GM19023 (cell line): Measurements from ENCODE around the gene TFB1M.
"Not testable (repeated sequence)": the region's sequence is repeated elsewhere in the genome, so short reads cannot be mapped to it uniquely, and the experiment has no call there.

Experiments
- ATAC-seq: cut with Tn5 transposase; IDR thresholded peaks from one replicate; pipeline ENCODE4 v1.9.1; 2021; ENCODE audit warnings: mild to moderate bottlenecking, moderate library complexity; ENCODE audit not compliant: unreplicated experiment

Gene TFB1M

GRCh38 chr6:155306958-155307357 lies 7.3 kb downstream of the TFB1M start:
- no peak for ATAC-seq

DNA sequence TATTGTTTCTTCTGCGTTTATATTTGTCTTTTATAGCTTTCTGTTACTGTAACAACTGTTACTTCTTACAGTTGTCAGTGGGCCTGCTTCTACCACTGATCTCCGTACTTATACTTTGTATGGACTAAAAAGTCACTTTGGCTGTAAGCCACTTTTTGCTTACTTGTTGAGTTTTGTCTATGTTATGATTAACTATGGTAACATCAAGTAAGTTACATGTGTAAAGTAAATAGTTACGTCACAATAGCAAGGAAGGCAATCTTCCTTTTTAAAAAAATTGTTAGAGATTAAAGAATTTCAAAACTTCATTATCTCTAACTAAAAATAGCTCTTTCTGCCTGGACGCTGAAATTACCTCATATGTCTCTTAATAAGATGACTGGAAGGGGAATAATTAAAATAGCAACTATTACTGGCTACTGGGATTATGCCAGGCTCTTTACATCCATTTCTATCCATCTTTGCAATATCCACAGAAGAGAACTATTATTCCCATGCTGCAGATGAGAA lies 10.9 kb downstream of the TFB1M start:
- no peak for ATAC-seq

GRCh38 chr6:155301867-155302266 lies 12.4 kb downstream of the TFB1M start:
- no peak for ATAC-seq

- no peak for ATAC-seq
These were observed 16.6 kb downstream of the TFB1M start for GRCh38 chr6:155297669-155298068.

- ATAC-seq = no peak
These were observed 21.6 kb downstream of the TFB1M start for GRCh38 chr6:155292711-155293110.

DNA sequence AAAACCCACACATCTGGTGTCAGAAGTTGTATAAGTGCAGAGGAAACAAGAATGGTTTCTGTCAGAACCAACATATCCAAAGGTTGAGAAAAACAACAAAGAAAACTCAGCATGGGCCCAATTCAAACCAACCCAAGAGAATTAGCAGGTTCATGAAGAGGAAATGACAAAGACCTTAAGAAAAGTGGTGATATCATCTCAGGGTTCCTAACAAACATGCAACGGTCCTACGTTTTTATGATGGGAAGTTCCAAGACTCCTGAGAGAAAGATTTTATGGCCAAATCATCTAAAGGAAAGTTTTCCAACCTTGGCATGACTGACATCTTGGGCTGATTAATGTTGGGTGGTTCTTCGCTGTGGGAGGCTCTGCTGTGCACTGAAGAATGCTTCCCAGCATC lies 23.0 kb downstream of the TFB1M start:
- no peak for ATAC-seq

GRCh38 chr6:155290491-155290890 lies 23.8 kb downstream of the TFB1M start:
- no peak for ATAC-seq

GRCh38 chr6:155287762-155288161 lies 26.5 kb downstream of the TFB1M start:
- no peak for ATAC-seq

DNA sequence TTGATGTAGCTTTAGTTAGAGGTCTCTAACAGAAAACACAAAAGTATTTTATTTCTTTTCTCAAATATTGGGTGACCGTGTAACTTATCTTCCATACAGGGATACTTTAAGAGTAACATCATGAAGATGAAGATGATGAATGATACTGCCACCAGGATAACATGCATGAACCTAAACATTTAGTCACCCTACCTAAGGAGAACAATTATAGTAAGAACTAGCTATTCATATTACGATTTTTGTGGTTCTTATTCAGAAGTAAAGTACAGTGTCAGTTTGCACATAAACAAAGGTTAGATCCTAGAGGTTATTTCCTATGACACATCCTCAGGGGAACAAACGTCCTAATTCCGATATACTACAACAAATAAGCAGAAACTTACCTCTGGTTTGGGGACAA lies 29.5 kb downstream of the TFB1M start:
- ATAC-seq = no peak

GRCh38 chr6:155278319-155279049 lies 35.8 kb downstream of the TFB1M start:
- no peak for ATAC-seq

DNA sequence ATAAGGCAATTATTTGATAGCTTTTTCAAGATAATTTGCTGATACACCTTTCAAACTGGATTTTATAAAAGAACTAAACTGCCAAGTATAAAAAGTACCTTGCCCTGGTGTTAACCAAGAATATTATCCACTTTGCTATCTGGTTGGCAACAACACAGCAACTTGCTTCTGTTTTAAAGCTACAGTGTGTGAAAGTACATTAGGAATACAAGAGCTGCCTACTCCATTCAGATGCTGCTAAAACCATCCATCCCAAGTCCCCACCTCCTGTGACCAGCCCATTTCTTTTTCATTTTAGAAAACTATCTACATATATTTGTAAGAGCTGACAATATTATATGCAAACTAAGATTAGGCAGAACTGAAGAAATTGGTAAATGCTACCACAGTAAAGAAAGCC lies 37.6 kb downstream of the TFB1M start:
- ATAC-seq = no peak

DNA sequence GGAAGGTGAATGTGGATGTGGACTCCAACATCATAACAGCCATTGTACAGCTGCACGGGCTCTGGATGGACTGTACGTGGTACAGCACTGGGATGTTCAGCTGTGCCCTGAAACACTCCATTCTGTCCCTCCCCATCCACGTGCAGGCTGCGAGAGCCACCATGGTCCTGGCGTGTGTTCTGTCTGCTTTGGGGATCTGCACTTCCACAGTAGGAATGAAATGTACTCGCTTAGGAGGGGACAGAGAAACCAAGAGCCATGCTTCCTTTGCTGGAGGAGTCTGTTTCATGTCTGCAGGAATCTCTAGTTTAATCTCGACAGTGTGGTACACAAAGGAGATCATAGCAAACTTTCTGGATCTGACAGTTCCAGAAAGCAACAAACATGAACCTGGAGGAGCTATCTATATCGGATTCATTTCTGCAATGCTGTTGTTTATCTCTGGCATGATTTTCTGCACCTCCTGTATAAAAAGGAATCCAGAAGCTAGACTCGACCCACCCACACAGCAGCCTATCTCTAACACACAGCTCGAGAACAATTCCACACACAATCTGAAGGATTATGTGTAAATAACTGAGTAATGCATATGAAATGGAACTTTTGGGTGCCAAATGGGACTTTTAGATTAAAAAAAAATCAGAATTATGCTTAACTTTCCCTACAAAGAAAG lies 38.3 kb downstream of the TFB1M start:
- ATAC-seq = no peak

DNA sequence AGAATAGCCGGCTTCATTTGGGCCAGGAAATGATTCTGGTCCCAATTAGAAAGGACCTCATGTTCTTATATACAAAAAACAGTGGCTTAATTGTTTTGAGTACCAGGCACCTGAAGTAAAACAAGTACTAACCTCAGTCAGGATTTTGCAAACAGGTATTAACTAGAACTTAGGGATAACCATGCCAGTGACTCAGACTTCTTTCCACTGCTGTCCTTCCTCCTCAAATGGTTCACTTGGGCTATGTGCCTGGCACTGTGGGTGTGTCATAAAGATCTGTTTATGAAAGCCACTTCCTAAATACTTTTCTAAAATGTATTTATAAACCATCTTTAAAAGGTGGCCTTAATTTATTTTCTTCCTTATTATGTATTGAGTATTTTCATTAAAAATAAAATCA lies 39.8 kb downstream of the TFB1M start:
- ATAC-seq = no peak

DNA sequence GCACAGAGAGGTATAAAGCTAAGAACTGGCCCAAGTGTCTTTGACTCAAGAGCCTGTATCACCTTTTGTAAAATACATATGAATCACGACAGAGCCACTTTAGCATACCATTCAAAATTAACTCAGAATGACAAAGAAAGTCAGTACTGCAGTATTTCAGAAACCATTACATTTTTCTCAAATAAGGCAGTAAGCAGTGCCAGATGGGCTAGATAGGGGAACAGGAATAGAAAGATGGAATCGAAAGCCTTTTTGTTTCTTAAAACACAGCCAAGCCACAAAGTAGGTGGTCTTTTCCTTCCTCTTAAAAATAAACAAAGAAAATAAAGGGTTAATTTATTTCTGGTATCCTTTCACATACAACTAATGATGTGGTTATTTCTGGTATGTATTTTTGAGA lies 40.2 kb downstream of the TFB1M start:
- ATAC-seq = no peak

DNA sequence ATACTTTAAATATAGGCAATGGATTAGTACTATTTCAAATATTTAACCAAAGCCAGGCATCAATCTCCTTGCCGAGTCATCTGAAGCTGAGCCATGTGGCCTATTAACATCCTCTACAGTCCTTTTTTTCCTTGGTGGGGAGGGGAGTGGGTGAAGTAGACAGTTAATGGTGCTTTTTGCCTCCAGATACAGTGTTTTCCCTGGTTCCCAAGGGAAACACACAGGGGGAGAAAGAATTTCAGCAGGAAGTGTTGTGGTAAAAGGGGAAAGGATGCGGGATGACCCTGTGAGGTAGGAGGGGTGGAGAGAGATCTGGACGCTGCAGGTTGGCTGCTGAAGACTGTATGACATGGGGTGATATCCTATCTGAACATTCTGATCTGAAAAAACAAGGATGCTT lies 40.9 kb downstream of the TFB1M start:
- no peak for ATAC-seq

DNA sequence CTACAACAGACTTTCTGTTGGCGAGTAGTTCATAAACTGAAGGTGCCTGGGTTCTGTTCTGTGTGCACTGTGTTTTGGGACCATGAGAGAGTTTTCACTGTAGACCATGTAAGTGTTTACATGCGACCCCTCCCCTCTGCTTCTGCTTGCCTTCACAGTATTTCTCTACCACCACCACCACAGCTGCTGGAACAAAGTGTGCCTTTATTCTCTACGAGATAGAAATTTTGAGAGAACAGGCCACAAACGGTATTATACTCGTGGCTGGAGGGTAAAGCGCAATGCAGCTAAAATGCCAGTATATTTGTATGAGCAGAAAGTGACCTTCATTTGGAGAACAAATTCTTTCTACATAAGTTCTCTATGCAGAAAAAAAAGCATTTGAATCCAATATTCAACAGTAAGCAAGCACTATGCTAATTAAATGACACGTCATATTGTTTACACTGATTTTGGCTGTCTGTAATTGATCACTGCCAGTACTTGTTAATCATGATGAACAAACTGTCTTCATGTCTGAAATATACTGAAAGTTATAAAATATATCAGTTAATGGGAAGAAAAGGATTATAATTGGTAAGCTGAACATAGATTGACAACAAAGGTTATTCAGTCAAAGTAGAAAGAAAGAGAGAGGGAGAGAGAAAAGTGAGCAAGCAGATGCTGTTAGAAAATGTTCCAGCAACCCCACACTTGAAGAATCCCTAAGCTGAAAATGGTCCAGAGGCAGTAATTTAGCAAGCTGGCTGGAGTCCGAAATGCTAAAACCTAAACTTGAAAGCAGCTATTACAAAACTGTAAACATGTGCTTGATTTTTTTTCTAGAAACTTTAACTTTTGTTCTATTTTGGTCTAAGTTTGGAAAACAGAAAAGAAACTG lies 41.7 kb downstream of the TFB1M start:
- ATAC-seq = no peak

GRCh38 chr6:155271145-155271544 lies 43.1 kb downstream of the TFB1M start:
- no peak for ATAC-seq

- no peak for ATAC-seq
These were observed 43.7 kb downstream of the TFB1M start for GRCh38 chr6:155270561-155271091.

GRCh38 chr6:155269765-155270164 lies 44.5 kb downstream of the TFB1M start:
- no peak for ATAC-seq

- not testable (repeated sequence) for ATAC-seq
These were observed 46.0 kb downstream of the TFB1M start for GRCh38 chr6:155268088-155268867.
